Mucosa of descending colon (tissue), 3 donors: Measurements from ENCODE around the gene ENPP6. TPM values are rescaled to one million over a fixed set of nuclear protein-coding genes. Genes with fewer than 3 reads are reported as not detected.
A peak's percentile ranks its signal among the peaks of the same experiment; 100 is the strongest.
"Not testable (repeated sequence)": the region's sequence is repeated elsewhere in the genome, so short reads cannot be mapped to it uniquely, and the experiment has no call there.

ENCODE experiments used
- ATAC-seq: fragments of 200-7000 bp; cut with Tn5 transposase; one replicate; pipeline ENCODE4 v1.9.1; 2020; ENCODE audit warnings: mild to moderate bottlenecking, moderate library complexity
- DNase-seq, 3 donors: peaks; one replicate each; pipeline ENCODE4 v3.0.0-alpha.2; 2020
- H3K36me3 ChIP-seq: fragments of 200-600 bp; one replicate; pipeline ENCODE4 v1.8.0; 2021; ENCODE audit warnings: low read depth, mild to moderate bottlenecking
- H3K4me1 ChIP-seq: fragments of 200-600 bp; one replicate; pipeline ENCODE4 v1.8.0; 2021; ENCODE audit warnings: low read depth, mild to moderate bottlenecking
- H3K4me3 ChIP-seq: fragments of 200-600 bp; one replicate; pipeline ENCODE4 v1.8.0; 2021; ENCODE audit warnings: mild to moderate bottlenecking
- H3K9me3 ChIP-seq: fragments of 200-600 bp; one replicate; pipeline ENCODE4 v1.8.0; 2021; ENCODE audit warnings: mild to moderate bottlenecking
- CTCF ChIP-seq: fragments of 200-600 bp; IDR thresholded peaks from one replicate; pipeline ENCODE4 v1.8.0; 2022; ENCODE audit warnings: antibody characterized with exemption, mild to moderate bottlenecking
- intact Hi-C, 2 donors: fragments of 100-400 bp; cut with DNase I in 1 of 2; cut with micrococcal nuclease in 1 of 2; formaldehyde crosslinking; loops; one replicate each; pipeline versions ENCODE4 v1.11.0 to v1.11.1; 2022; cut with DNase I, micrococcal nuclease
- total RNA-seq, 3 donors: library from RNA; stranded (reverse); fragmentation: NEBNext Ultra II Directional in 2 of 3; extraction: Animal tissue kit (Norgen Biotek cat#: 25700) in 2 of 3; gene quantifications; one replicate each; pipeline versions ENCODE4 v1.2.1 to v1.2.4, GENCODE V29; 2021 to 2023
- donor health status: DM: no; HTN: no; CAD: no; lungs with moderate emphysema.
- donor health status: DM: no; HTN: no; CAD: no.
- donor health status: DM: no; HTN: yes; CAD: no.

The ENPP6 gene
- total RNA-seq, 3 donors from 2014 or later: 0.35 to 0.57 (median 0.43) TPM

- Histone ChIP-seq H3K36me3 (no peaks in the 10 kb centered on the region), H3K9me3 (no peaks in the 10 kb centered on the region), H3K4me1 (no peaks in the 10 kb centered on the region), H3K4me3 (no peak overlapping the region)
- ATAC-seq: no peak
- no peak for TF ChIP-seq CTCF
- intact Hi-C loops: no loop called here
- no peak for DNase-seq
Observed at GRCh38 chr4:184059099-184059498, 158.6 kb downstream of the ENPP6 start.

- H3K4me3 ChIP-seq: no peak overlapping the region
- no peaks in the 10 kb centered on the region for H3K36me3 ChIP-seq
- no peaks in the 10 kb centered on the region for H3K9me3 ChIP-seq
- DNase-seq: no peak
- intact Hi-C loops: no loop called here
- ATAC-seq: no peak
- no peaks in the 10 kb centered on the region for H3K4me1 ChIP-seq
- no peak for TF ChIP-seq CTCF
Observed at GRCh38 chr4:184058026-184058425, 159.6 kb downstream of the ENPP6 start.

GRCh38 chr4:184056877-184057276 is 160.8 kb downstream of the ENPP6 start:
- TF ChIP-seq CTCF: no peak
- intact Hi-C loops: no loop called here
- no peaks in the 10 kb centered on the region for H3K9me3 ChIP-seq
- H3K4me3 ChIP-seq: no peak overlapping the region
- no peak for ATAC-seq
- no peaks in the 10 kb centered on the region for H3K36me3 ChIP-seq
- no peak for DNase-seq
- H3K4me1 ChIP-seq: no peaks in the 10 kb centered on the region

GRCh38 chr4:184053434-184053833 is 164.2 kb downstream of the ENPP6 start:
- ATAC-seq: peak; percentile 76
- Histone ChIP-seq H3K9me3 (no peaks in the 10 kb centered on the region), H3K36me3 (no peaks in the 10 kb centered on the region), H3K4me1 (no peaks in the 10 kb centered on the region), H3K4me3 (no peak overlapping the region)
- DNase-seq: peak in 2 of 3 donors; percentile 38 to 41
- no peak for TF ChIP-seq CTCF
- intact Hi-C loops: no loop called here

- intact Hi-C loops: no loop called here
- peak; percentile 86 for ATAC-seq
- Histone ChIP-seq H3K36me3 (no peaks in the 10 kb centered on the region), H3K4me1 (no peaks in the 10 kb centered on the region), H3K4me3 (no peak overlapping the region), H3K9me3 (no peaks in the 10 kb centered on the region)
- DNase-seq: peak in 1 of 3 donors; percentile 35
- TF ChIP-seq CTCF: no peak
Observed at GRCh38 chr4:184052616-184053015, 165.1 kb downstream of the ENPP6 start.

- H3K9me3 ChIP-seq, H3K36me3 ChIP-seq, ATAC-seq, DNase-seq, H3K4me1 ChIP-seq, intact Hi-C loops, H3K4me3 ChIP-seq: not testable (repeated sequence)
Observed at GRCh38 chr4:184051262-184051661, 166.4 kb downstream of the ENPP6 start.
